Natural killer cell (primary cell): ENCODE data around the gene ANKLE2. TPM values are rescaled to one million over a fixed set of nuclear protein-coding genes. Genes with fewer than 3 reads are reported as not detected.
A peak's percentile ranks its signal among the peaks of the same experiment; 100 is the strongest.

Source experiments
- ATAC-seq, 3 donors: fragments of 150-1000 bp in 2 of 3; fragments of 200-7000 bp in 1 of 3; cut with Tn5 transposase; 1 replicate in 1 of 3; 2 replicates in 2 of 3; pipeline ENCODE4 v1.10.0; 2021; ENCODE audit warnings: mild to moderate bottlenecking in 2 of 3, moderate library complexity in 2 of 3
- DNase-seq, 2 donors: peaks; one replicate each; pipeline versions ENCODE4 v3.0.0 to v3.0.0-alpha.2; 2013 to 2021; ENCODE audit warnings: mixed read lengths in 1 of 2
- H3K27ac ChIP-seq: one replicate; pipeline ENCODE4 v1.5.1; 2013; ENCODE audit warnings: mild to moderate bottlenecking, low read length
- H3K27me3 ChIP-seq: one replicate; pipeline ENCODE4 v1.6.1; 2013; ENCODE audit warnings: low read length; ENCODE audit not compliant: control insufficient read depth, insufficient read depth
- H3K36me3 ChIP-seq: one replicate; pipeline ENCODE4 v1.6.1; 2013; ENCODE audit warnings: low read length; ENCODE audit not compliant: control insufficient read depth, insufficient read depth
- H3K4me1 ChIP-seq: one replicate; pipeline ENCODE4 v1.6.1; 2013; ENCODE audit warnings: low read length; ENCODE audit not compliant: control insufficient read depth, insufficient read depth
- H3K4me3 ChIP-seq: one replicate; pipeline ENCODE4 v1.5.1; 2013; ENCODE audit warnings: low read length
- H3K9me3 ChIP-seq: one replicate; pipeline ENCODE4 v1.6.1; 2013; ENCODE audit warnings: low read length; ENCODE audit not compliant: control insufficient read depth, insufficient read depth
- H3K27ac Mint-ChIP-seq, 2 donors: one replicate each; pipeline ENCODE4 v1.8.0; 2022; ENCODE audit warnings: mild to moderate bottlenecking in 2 of 2, mixed read lengths in 2 of 2, moderate library complexity in 1 of 2
- H3K27me3 Mint-ChIP-seq, 2 donors: one replicate each; pipeline ENCODE4 v1.8.0; 2022; ENCODE audit warnings: low read depth in 2 of 2, mixed read lengths in 2 of 2
- H3K36me3 Mint-ChIP-seq: one replicate; pipeline ENCODE4 v1.8.0; 2022; ENCODE audit warnings: mixed read lengths
- H3K4me1 Mint-ChIP-seq, 2 donors: one replicate each; pipeline ENCODE4 v1.8.0; 2022; ENCODE audit warnings: mixed read lengths in 2 of 2
- H3K4me3 Mint-ChIP-seq: one replicate; pipeline ENCODE4 v1.8.0; 2022; ENCODE audit warnings: mild to moderate bottlenecking, moderate library complexity, mixed read lengths
- H3K9me3 Mint-ChIP-seq, 2 donors: one replicate each; pipeline ENCODE4 v1.8.0; 2022; ENCODE audit warnings: mixed read lengths in 2 of 2
- WGBS: methylation state at CpG from one replicate; pipeline ENCODE4 v1.1.7; 2013; ENCODE audit warnings: missing lambda C conversion rate; ENCODE audit not compliant: insufficient coverage; 5-methylcytosine and 5-hydroxymethylcytosine counted together
- intact Hi-C: fragments of 100-400 bp; cut with micrococcal nuclease; formaldehyde crosslinking; loops from one replicate; pipeline ENCODE4 v1.14.2; 2022
- total RNA-seq, 4 donors: library from RNA; stranded (reverse); fragments of 120-200 nt in 1 of 4; gene quantifications; one replicate each; pipeline versions ENCODE4 v1.2.3 to v1.2.4, GENCODE V29; 2013 to 2022
- TF ChIP-seq, protein P1 (sequence below): fragments of 200-600 bp; IDR thresholded peaks from one replicate; pipeline ENCODE4 v1.8.0; 2022; ENCODE audit warnings: antibody characterized with exemption

The ANKLE2 gene
- total RNA-seq, 3 donors from 2014 or later (not counting 1 experiment from before 2014, with no cell fraction given), result 67.3 to 86.4 (median 84.6) TPM

DNA sequence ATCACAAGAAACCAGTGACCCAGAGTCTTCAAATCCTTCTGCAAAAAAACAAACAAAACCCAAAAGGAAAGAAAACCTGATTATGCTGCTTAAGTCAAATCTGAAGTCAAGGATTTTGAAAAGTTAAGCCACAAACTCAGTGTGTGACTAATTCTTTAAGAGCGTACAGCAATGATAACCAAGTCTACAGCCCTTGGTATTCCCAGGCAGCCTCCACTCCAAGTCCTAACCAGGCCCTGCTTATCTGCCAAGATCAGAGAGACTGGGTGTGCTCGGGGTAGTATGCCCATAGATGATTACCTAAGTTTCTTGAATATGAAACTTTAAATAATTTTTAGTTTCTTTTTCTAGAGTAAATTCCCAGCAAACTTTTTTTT is 37.9 kb downstream of the ANKLE2 start:
- WGBS, result 96% methylated on average over 1 of the region's 2 CpGs
- Histone ChIP-seq H3K9me3 (no peaks in the 10 kb centered on the region), H3K4me3 (no peak overlapping the region), H3K4me1 (no peaks in the 10 kb centered on the region), H3K27me3 (no peaks in the 10 kb centered on the region), H3K36me3 (peaks cover 78% of the 10 kb centered on the region), H3K27ac (no peak overlapping the region)
- Mint-ChIP-seq H3K4me1 (peaks cover 0 to 2% of the 10 kb centered on the region in 2 donors), H3K4me3 (no peak overlapping the region), H3K9me3 (no peaks in the 10 kb centered on the region), H3K27me3 (no peaks in the 10 kb centered on the region), H3K27ac (peak overlapping the region; percentile 18 to 44), H3K36me3 (peaks cover 16% of the 10 kb centered on the region)
- no peak for DNase-seq
- intact Hi-C loops, result no loop called here
- no peak for ATAC-seq
- TF ChIP-seq, protein P1, sequence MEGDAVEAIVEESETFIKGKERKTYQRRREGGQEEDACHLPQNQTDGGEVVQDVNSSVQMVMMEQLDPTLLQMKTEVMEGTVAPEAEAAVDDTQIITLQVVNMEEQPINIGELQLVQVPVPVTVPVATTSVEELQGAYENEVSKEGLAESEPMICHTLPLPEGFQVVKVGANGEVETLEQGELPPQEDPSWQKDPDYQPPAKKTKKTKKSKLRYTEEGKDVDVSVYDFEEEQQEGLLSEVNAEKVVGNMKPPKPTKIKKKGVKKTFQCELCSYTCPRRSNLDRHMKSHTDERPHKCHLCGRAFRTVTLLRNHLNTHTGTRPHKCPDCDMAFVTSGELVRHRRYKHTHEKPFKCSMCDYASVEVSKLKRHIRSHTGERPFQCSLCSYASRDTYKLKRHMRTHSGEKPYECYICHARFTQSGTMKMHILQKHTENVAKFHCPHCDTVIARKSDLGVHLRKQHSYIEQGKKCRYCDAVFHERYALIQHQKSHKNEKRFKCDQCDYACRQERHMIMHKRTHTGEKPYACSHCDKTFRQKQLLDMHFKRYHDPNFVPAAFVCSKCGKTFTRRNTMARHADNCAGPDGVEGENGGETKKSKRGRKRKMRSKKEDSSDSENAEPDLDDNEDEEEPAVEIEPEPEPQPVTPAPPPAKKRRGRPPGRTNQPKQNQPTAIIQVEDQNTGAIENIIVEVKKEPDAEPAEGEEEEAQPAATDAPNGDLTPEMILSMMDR, result no peak

DNA sequence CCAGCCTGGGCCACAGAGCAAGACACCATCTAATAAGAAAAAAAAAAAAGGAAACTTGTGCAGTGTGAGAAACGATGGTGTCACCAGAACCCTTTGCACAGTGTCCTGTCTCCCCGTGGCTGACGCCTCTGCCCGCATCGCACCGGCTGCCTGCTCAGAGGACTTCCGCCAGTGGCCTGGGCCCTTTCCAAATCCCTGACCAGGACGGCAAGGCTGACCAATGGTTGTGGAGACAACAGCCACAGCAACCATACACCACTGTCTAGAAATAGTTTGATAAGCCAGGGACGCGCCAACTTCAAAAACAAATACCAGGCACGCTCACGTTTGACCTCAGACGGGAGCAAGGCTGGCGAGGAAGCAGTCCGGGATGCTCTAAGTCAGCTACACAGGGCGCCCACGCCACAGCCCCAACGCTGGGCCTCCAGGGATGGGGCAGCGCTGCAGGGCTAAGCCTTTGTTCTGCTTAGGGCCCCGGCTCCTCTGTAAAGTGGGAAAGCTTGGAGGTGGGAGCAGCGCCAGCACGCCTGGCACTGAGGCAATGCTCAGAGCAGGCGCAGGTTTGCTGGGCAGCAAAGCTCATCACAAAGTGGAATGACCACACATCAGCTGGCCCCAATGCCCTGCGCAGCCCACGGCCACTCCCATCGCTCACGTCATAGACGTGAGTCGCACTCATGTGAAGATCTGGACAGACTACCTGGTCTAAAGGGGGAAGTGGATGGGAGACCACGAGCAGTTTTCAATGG is 38.4 kb downstream of the ANKLE2 start:
- peak overlapping the region; percentile 18 to 44 for H3K27ac Mint-ChIP-seq
- H3K9me3 Mint-ChIP-seq, result no peaks in the 10 kb centered on the region
- TF ChIP-seq, protein P1, result no peak
- WGBS, result 92% methylated on average over 30 of the region's 30 CpGs
- H3K4me1 Mint-ChIP-seq, result no peaks in the 10 kb centered on the region
- Histone ChIP-seq H3K4me1 (no peaks in the 10 kb centered on the region), H3K9me3 (no peaks in the 10 kb centered on the region), H3K27ac (no peak overlapping the region), H3K27me3 (no peaks in the 10 kb centered on the region), H3K36me3 (peaks cover 76% of the 10 kb centered on the region), H3K4me3 (no peak overlapping the region)
- intact Hi-C loops, result no loop called here
- no peak for ATAC-seq
- H3K4me3 Mint-ChIP-seq, result no peak overlapping the region
- no peaks in the 10 kb centered on the region for H3K27me3 Mint-ChIP-seq
- DNase-seq, result no peak
- H3K36me3 Mint-ChIP-seq, result peaks cover 16% of the 10 kb centered on the region

DNA sequence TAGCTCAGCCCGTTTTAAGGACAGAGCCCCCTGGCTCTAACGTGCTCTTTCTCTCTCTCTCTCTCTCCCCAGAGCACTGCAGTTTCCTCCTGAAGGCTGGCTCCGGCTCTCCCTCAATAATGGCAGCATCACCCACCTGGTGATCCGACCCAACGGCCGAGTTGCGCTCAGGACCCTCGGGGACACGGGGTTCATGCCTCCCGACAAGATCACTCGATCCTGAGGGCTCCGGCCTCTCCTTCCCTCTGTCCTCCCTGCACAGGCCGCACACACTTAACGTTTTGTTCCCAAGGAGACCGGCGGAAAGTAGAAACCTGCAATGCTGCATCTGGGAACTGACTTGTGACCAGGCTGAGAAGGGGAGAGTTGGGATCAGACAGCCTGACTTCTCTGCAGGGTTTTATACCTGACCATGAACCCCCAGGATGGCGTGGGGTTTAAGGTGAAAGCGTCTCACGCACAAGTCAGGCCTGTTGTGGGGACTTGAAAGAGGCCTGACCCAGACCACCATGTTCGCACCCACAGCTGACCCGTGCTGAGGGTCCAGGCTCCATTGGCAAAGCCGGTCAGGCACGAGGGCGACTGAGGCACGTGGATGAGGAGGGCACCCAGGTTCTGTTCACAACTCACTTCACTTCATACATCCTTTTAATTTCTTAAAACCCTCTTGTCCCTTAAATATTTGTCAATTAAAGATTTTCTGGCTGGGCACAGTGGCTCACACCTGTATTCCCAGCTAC is 40.9 kb downstream of the ANKLE2 start:
- intact Hi-C loops, result no loop called here
- no peaks in the 10 kb centered on the region for H3K9me3 ChIP-seq
- Mint-ChIP-seq H3K36me3 (peaks cover 4% of the 10 kb centered on the region), H3K4me1 (no peaks in the 10 kb centered on the region), H3K4me3 (no peak overlapping the region), H3K9me3 (no peaks in the 10 kb centered on the region), H3K27ac (no peak overlapping the region), H3K27me3 (no peaks in the 10 kb centered on the region)
- no peaks in the 10 kb centered on the region for H3K27me3 ChIP-seq
- DNase-seq (no peak), ATAC-seq (no peak)
- H3K27ac ChIP-seq, result no peak overlapping the region
- 96% methylated on average over 25 of the region's 25 CpGs for WGBS
- peaks cover 67% of the 10 kb centered on the region for H3K36me3 ChIP-seq
- no peak overlapping the region for H3K4me3 ChIP-seq
- TF ChIP-seq, protein P1, result no peak
- no peaks in the 10 kb centered on the region for H3K4me1 ChIP-seq
